PFSK-1 (cell line): Measurements from ENCODE around the gene KCNG4.

ENCODE experiments used
- FOXP2 ChIP-seq: optimal IDR thresholded peaks from 2 replicates; pipeline ENCODE3; 2011; ENCODE audit warnings: borderline replicate concordance, control low read depth, inconsistent platforms; ENCODE audit not compliant: insufficient read depth; ENCODE audit errors: extremely low read length, extremely low read depth
- POLR2AphosphoS5 ChIP-seq: IDR thresholded peaks from 2 replicates; pipeline ENCODE4 v1.6.1; 2012; ENCODE audit warnings: low read depth, mild to moderate bottlenecking, control low read depth, low read length, moderate library complexity
- REST ChIP-seq, 2 experiments: IDR thresholded peaks; 2 replicates each; pipeline versions ENCODE4 v1.6.1 to v1.8.0; 2011 to 2012; ENCODE audit warnings: low read depth in 2 of 2, low read length in 2 of 2, control low read depth in 1 of 2, inconsistent platforms in 1 of 2, mild to moderate bottlenecking in 1 of 2, moderate library complexity in 1 of 2; ENCODE audit not compliant: insufficient read depth in 1 of 2
- SIN3A ChIP-seq: IDR thresholded peaks from 2 replicates; pipeline ENCODE4 v1.6.1; 2012; ENCODE audit warnings: mild to moderate bottlenecking, low read length, moderate library complexity, borderline replicate concordance; ENCODE audit not compliant: insufficient read depth
- TAF1 ChIP-seq: IDR thresholded peaks from 2 replicates; pipeline ENCODE4 v1.6.1; 2012; ENCODE audit warnings: low read length, control low read depth, borderline replicate concordance; ENCODE audit not compliant: insufficient read depth

KCNG4 gene

GRCh38 chr16:84245956-84246678 lies 6.3 kb upstream of the KCNG4 start:
- no peak for TF ChIP-seq SIN3A
- TF ChIP-seq POLR2AphosphoS5, result no peak
- no peak for TF ChIP-seq TAF1
- no peak for TF ChIP-seq FOXP2
- TF ChIP-seq REST (IDR thresholded peaks at IDR 0.05; ENCODE audit: insufficient read depth in 1 of 2, low read depth in 2 of 2, low read length in 2 of 2), result no peak

- TF ChIP-seq REST (IDR thresholded peaks at IDR 0.05; ENCODE audit: insufficient read depth in 1 of 2, low read depth in 2 of 2, low read length in 2 of 2) (no peak), SIN3A (no peak), POLR2AphosphoS5 (no peak), TAF1 (no peak), FOXP2 (no peak)
Observed at GRCh38 chr16:84244728-84245127, 4.9 kb upstream of the KCNG4 start.

- TF ChIP-seq FOXP2 (no peak), SIN3A (no peak), TAF1 (no peak), REST (IDR thresholded peaks at IDR 0.05; ENCODE audit: insufficient read depth in 1 of 2, low read depth in 2 of 2, low read length in 2 of 2) (no peak), POLR2AphosphoS5 (no peak)
Observed at GRCh38 chr16:84243732-84244131, 3.9 kb upstream of the KCNG4 start.

GRCh38 chr16:84242839-84243238 lies 3.0 kb upstream of the KCNG4 start:
- TF ChIP-seq TAF1 (no peak), POLR2AphosphoS5 (no peak), SIN3A (no peak), FOXP2 (no peak), REST (IDR thresholded peaks at IDR 0.05; ENCODE audit: insufficient read depth in 1 of 2, low read depth in 2 of 2, low read length in 2 of 2) (no peak)
